HepG2 (cell line): ENCODE results near the gene C19orf73. TPM values are rescaled to one million over a fixed set of nuclear protein-coding genes. Genes with fewer than 3 reads are reported as not detected.

Experiments used
- ATF7 ChIP-seq, 2 experiments: fragments of 450-650 bp in 1 of 2; sonication (generic) in 1 of 2; formaldehyde crosslinking in 1 of 2; IDR thresholded peaks; 2 replicates each; pipeline versions ENCODE4 v1.4.0 to v1.6.1; 2016 to 2020; ENCODE audit warnings: antibody characterized with exemption in 1 of 2, mild to moderate bottlenecking in 1 of 2, missing genetic modification reagents in 1 of 2
- KDM5B ChIP-seq: sonication (generic); formaldehyde crosslinking; IDR thresholded peaks from 2 replicates; pipeline ENCODE4 v1.4.0; 2020; ENCODE audit warnings: missing genetic modification reagents, mild to moderate bottlenecking, borderline replicate concordance
- NFRKB ChIP-seq: fragments of 450-650 bp; IDR thresholded peaks from 2 replicates; pipeline ENCODE4 v1.6.1; 2017
- POLR2AphosphoS5 ChIP-seq: IDR thresholded peaks from 2 replicates; pipeline ENCODE4 v1.6.1; 2012; ENCODE audit warnings: low read depth, low read length
- SNAPC2 ChIP-seq: sonication (generic); formaldehyde crosslinking; IDR thresholded peaks from 2 replicates; pipeline ENCODE4 v1.8.1; 2022; ENCODE audit warnings: mild to moderate bottlenecking, missing genetic modification reagents
- SP140L ChIP-seq: sonication (generic); formaldehyde crosslinking; IDR thresholded peaks from 2 replicates; pipeline ENCODE4 v1.4.0; 2020; ENCODE audit warnings: missing genetic modification reagents, borderline replicate concordance
- ZNF253 ChIP-seq: sonication (generic); formaldehyde crosslinking; IDR thresholded peaks from 2 replicates; pipeline ENCODE4 v1.8.0; 2022; ENCODE audit warnings: mild to moderate bottlenecking, missing genetic modification reagents, borderline replicate concordance
- ZNF256 ChIP-seq: sonication (generic); formaldehyde crosslinking; conservative IDR thresholded peaks from 2 replicates; pipeline ENCODE4 v1.4.0; 2020; ENCODE audit warnings: missing genetic modification reagents
- ZNF563 ChIP-seq: sonication (generic); formaldehyde crosslinking; IDR thresholded peaks from 2 replicates; pipeline ENCODE4 v1.8.0; 2022; ENCODE audit warnings: mild to moderate bottlenecking, moderate library complexity, missing genetic modification reagents
- ZNF749 ChIP-seq: sonication (generic); formaldehyde crosslinking; IDR thresholded peaks from 2 replicates; pipeline ENCODE4 v1.8.0; 2022; ENCODE audit warnings: mild to moderate bottlenecking, missing genetic modification reagents, moderate library complexity, borderline replicate concordance
- ZNF772 ChIP-seq: sonication (generic); formaldehyde crosslinking; IDR thresholded peaks from 2 replicates; pipeline ENCODE4 v1.5.0; 2020; ENCODE audit warnings: mild to moderate bottlenecking, missing genetic modification reagents
- polyA plus RNA-seq, 8 experiments: library from polyadenylated mRNA; depleted of rRNA in 3 of 8; stranded (reverse) in 7 of 8; unstranded in 1 of 8; fragments of >200 nt; fragmentation: Illumina TruSeq in 4 of 8; extraction: Trizol in 4 of 8; gene quantifications; 2 replicates each; pipeline versions ENCODE4 v1.2.1 to v1.2.3, GENCODE V29; 2011 to 2016; ENCODE audit warnings: low read depth in 4 of 8, missing spikeins in 1 of 8, mixed read lengths in 1 of 8; ENCODE audit not compliant: insufficient read depth in 1 of 8
- total RNA-seq, 5 experiments: library from RNA; depleted of rRNA; stranded (reverse); fragments of >200 nt; fragmentation: Illumina TruSeq; extraction: Trizol; gene quantifications; 2 replicates each; pipeline ENCODE4 v1.2.3, GENCODE V29; 2016; ENCODE audit warnings: low read depth in 1 of 5
- TF ChIP-seq, protein P1 (sequence below): sonication (generic); formaldehyde crosslinking; IDR thresholded peaks from 2 replicates; pipeline ENCODE4 v1.4.0; 2020; ENCODE audit warnings: missing genetic modification reagents
- TF ChIP-seq, protein P2 (sequence below): sonication (generic); formaldehyde crosslinking; conservative IDR thresholded peaks from 2 replicates; pipeline ENCODE4 v1.4.0; 2020; ENCODE audit warnings: missing genetic modification reagents
- TF ChIP-seq, protein P3 (sequence below): sonication (generic); formaldehyde crosslinking; IDR thresholded peaks from 2 replicates; pipeline ENCODE4 v1.8.1; 2022; ENCODE audit warnings: low read depth, mild to moderate bottlenecking, missing genetic modification reagents
- TF ChIP-seq, protein P4 (sequence below), 2 experiments: sonication (generic) in 1 of 2; formaldehyde crosslinking in 1 of 2; IDR thresholded peaks; 2 replicates each; pipeline versions ENCODE4 v1.6.1 to v1.9.0; 2014 to 2022; ENCODE audit warnings: antibody characterized with exemption in 1 of 2, borderline replicate concordance in 1 of 2, inconsistent platforms in 1 of 2, low read depth in 1 of 2, missing genetic modification reagents in 1 of 2

Gene C19orf73
- total and polyA plus RNA-seq, 2 of the 13 experiments (the other 11 are each of a cell fraction or from before 2014, with no cell fraction given), result 1.4 to 1.5 TPM

DNA sequence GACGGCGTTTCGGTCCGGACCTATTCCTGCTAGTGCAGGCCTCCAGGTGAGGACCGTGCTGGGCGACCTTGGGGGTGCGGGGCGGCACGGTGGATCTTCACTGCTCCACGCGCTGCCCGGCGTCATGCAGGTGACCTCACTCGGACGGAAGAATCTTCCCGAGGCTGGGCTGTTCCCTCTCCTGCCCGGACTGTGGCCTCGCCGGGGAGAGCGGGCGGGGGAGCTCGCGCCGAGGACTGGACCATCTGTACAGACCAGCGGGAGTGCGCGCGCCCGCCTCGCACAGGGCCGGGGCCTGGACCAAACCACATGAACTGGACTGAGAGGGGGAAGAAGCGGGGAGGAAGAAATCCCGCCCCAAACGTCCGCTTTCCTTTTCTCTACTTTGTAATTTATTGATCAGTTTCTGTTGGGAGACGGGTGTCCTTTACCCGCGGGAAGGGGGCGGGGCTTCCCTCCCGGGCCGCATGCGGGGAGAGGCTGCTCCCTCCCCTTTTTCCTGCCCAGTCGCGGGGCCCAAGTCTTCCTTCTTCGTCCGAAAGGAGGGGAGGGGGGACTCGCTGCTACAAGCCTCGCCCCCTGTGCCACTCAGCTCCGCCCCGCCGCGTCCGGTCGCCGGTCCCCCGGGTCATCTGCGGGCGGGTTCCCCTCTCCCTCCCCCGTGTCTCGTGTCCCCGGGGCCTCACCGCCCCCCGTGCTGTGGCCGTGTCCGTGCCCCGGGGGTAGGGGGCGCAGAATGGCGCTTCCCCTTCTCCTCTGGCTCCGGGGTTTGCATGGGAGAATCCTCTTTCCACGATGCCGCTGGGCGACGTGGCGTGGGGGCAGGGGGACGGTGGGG is 31.4 kb upstream of the C19orf73 start (continued):
- TF ChIP-seq POLR2AphosphoS5, result peak; percentile 73
- no peak for TF ChIP-seq SP140L
- no peak for TF ChIP-seq ZNF563 (CRISPR knock-in tag)
- TF ChIP-seq KDM5B (CRISPR knock-in tag), result peak; percentile 93; the same call in 1 of the 2 replicates
- no peak for TF ChIP-seq ZNF749 (CRISPR knock-in tag)
- no peak for TF ChIP-seq NFRKB
- no peak for TF ChIP-seq SNAPC2 (CRISPR knock-in tag)
- TF ChIP-seq, protein P1, sequence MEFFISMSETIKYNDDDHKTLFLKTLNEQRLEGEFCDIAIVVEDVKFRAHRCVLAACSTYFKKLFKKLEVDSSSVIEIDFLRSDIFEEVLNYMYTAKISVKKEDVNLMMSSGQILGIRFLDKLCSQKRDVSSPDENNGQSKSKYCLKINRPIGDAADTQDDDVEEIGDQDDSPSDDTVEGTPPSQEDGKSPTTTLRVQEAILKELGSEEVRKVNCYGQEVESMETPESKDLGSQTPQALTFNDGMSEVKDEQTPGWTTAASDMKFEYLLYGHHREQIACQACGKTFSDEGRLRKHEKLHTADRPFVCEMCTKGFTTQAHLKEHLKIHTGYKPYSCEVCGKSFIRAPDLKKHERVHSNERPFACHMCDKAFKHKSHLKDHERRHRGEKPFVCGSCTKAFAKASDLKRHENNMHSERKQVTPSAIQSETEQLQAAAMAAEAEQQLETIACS (CRISPR knock-in tag), result peak; percentile 89
- TF ChIP-seq, protein P2, sequence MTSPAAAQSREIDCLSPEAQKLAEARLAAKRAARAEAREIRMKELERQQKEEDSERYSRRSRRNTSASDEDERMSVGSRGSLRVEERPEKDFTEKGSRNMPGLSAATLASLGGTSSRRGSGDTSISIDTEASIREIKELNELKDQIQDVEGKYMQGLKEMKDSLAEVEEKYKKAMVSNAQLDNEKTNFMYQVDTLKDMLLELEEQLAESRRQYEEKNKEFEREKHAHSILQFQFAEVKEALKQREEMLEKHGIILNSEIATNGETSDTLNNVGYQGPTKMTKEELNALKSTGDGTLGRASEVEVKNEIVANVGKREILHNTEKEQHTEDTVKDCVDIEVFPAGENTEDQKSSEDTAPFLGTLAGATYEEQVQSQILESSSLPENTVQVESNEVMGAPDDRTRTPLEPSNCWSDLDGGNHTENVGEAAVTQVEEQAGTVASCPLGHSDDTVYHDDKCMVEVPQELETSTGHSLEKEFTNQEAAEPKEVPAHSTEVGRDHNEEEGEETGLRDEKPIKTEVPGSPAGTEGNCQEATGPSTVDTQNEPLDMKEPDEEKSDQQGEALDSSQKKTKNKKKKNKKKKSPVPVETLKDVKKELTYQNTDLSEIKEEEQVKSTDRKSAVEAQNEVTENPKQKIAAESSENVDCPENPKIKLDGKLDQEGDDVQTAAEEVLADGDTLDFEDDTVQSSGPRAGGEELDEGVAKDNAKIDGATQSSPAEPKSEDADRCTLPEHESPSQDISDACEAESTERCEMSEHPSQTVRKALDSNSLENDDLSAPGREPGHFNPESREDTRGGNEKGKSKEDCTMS, result no peak
- peak; percentile 66 for TF ChIP-seq ATF7 (IDR thresholded peaks at IDR 0.05)
- TF ChIP-seq ATF7 (CRISPR knock-in tag; IDR thresholded peaks at IDR 0.05), result peak; percentile 62; the same call in 1 of the 2 replicates
- TF ChIP-seq, protein P3, sequence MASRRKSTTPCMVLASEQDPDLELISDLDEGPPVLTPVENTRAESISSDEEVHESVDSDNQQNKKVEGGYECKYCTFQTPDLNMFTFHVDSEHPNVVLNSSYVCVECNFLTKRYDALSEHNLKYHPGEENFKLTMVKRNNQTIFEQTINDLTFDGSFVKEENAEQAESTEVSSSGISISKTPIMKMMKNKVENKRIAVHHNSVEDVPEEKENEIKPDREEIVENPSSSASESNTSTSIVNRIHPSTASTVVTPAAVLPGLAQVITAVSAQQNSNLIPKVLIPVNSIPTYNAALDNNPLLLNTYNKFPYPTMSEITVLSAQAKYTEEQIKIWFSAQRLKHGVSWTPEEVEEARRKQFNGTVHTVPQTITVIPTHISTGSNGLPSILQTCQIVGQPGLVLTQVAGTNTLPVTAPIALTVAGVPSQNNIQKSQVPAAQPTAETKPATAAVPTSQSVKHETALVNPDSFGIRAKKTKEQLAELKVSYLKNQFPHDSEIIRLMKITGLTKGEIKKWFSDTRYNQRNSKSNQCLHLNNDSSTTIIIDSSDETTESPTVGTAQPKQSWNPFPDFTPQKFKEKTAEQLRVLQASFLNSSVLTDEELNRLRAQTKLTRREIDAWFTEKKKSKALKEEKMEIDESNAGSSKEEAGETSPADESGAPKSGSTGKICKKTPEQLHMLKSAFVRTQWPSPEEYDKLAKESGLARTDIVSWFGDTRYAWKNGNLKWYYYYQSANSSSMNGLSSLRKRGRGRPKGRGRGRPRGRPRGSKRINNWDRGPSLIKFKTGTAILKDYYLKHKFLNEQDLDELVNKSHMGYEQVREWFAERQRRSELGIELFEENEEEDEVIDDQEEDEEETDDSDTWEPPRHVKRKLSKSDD (CRISPR knock-in tag), result peak; percentile 83; the same call in 1 of the 2 replicates
- peak; percentile 93 for TF ChIP-seq ZNF772 (CRISPR knock-in tag)
- peak; percentile 61; the same call in 1 of the 2 replicates for TF ChIP-seq ZNF253
- TF ChIP-seq, protein P4, sequence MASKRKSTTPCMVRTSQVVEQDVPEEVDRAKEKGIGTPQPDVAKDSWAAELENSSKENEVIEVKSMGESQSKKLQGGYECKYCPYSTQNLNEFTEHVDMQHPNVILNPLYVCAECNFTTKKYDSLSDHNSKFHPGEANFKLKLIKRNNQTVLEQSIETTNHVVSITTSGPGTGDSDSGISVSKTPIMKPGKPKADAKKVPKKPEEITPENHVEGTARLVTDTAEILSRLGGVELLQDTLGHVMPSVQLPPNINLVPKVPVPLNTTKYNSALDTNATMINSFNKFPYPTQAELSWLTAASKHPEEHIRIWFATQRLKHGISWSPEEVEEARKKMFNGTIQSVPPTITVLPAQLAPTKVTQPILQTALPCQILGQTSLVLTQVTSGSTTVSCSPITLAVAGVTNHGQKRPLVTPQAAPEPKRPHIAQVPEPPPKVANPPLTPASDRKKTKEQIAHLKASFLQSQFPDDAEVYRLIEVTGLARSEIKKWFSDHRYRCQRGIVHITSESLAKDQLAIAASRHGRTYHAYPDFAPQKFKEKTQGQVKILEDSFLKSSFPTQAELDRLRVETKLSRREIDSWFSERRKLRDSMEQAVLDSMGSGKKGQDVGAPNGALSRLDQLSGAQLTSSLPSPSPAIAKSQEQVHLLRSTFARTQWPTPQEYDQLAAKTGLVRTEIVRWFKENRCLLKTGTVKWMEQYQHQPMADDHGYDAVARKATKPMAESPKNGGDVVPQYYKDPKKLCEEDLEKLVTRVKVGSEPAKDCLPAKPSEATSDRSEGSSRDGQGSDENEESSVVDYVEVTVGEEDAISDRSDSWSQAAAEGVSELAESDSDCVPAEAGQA (IDR thresholded peaks at IDR 0.05; ENCODE audit: low read depth), result peak; percentile 70; the same call in 1 of the 2 replicates
- TF ChIP-seq, protein P4 (CRISPR knock-in tag; IDR thresholded peaks at IDR 0.05; ENCODE audit: borderline replicate concordance), result no peak
- TF ChIP-seq ZNF256 (CRISPR knock-in tag), result no peak
